ENCODE data around the gene KLHL41. TPM values are rescaled to one million over a fixed set of nuclear protein-coding genes. Genes with fewer than 3 reads are reported as not detected.
"Not testable (repeated sequence)": the region's sequence is repeated elsewhere in the genome, so short reads cannot be mapped to it uniquely, and the experiment has no call there.

KLHL41 gene
- total RNA-seq, 1 donor from 2014 or later: 0.13 TPM

DNA sequence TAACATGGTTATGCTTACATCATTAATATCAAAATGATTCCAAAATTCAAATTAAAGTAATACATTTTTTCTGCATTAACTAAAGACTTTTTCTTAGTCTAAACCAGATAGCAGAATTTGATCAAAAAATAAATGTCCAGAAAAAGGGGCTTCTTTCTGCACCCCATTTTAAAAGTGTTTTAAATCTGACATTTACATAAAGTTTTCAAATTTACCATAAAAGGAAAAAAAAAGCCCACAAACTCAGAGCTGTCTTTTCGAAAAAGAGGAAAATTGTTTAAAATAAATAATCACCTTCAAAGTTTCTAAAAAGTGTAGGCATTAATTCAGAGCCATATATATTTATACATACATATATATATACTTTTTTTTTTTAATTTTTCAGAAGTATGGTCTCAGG lies 62.7 kb downstream of the KLHL41 start:
- no peak for DNase-seq (ENCODE audit: low read depth, low spot score)

DNA sequence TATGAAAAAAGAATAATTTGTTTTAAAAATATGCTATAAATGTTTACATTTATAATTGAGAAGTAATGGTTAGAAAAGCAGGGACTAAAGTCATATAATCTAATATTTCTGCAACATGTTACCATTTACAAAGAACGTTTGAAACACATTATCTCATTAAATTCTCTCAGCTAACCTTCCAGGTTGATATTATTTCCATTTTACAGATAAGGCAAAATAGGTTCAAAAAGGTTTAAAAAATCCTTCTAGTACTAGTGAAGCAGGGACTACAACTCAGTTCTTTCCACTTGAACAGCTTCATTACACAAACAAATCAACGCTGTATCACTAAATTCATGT lies 63.3 kb downstream of the KLHL41 start:
- no peak for DNase-seq (ENCODE audit: low read depth, low spot score)

GRCh38 chr2:169573160-169573973 lies 63.9 kb downstream of the KLHL41 start, which contains the start of gene FASTKD1:
Gene FASTKD1, minus strand, starts transcription at chr2:169573865. Its CDS starts 1,836 bp downstream, at chr2:169572029.
- DNase-seq (ENCODE audit: low read depth, low spot score): peak; percentile 40

DNA sequence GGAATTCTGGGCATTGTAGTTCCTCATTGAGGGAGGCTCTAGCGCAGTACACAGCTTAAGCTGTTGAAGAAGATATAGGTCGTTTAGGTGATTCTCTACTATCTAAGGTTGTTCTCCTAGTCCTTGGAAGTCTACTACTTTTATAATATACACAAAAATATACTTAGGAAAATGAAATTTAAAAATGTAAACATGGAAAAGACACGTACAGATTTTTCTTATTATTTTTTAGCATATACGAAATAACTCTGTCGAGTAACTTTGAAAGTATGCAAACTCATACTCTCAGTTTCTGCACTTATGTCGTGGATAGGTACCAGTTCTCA lies 64.4 kb downstream of the KLHL41 start:
- no peak for DNase-seq (ENCODE audit: low read depth, low spot score)

- DNase-seq (ENCODE audit: low read depth, low spot score): not testable (repeated sequence)
Observed at GRCh38 chr2:169574539-169574938, 65.0 kb downstream of the KLHL41 start.

GRCh38 chr2:169575264-169575663 lies 65.8 kb downstream of the KLHL41 start:
- not testable (repeated sequence) for DNase-seq (ENCODE audit: low read depth, low spot score)

Other genes starting within 250 kb of the KLHL41 start
- under 0.01 and 0.11 TPM in 2 replicates for gene LRP2, start 147.2 kb upstream of the KLHL41 start, total RNA-seq
- gene BBS5, start 30.2 kb upstream of the KLHL41 start, total RNA-seq: 2.6 and 3.2 TPM in 2 replicates
- gene FASTKD1, start 64.2 kb downstream of the KLHL41 start, total RNA-seq: 16.0 and 27.0 TPM in 2 replicates
- gene PPIG, start 74.6 kb downstream of the KLHL41 start, total RNA-seq: 24.2 and 30.8 TPM in 2 replicates
- gene CFAP210, start 184.7 kb downstream of the KLHL41 start, total RNA-seq: not detected in 2 replicates
- gene PHOSPHO2, start 184.8 kb downstream of the KLHL41 start, total RNA-seq: 1.5 and 2.0 TPM in 2 replicates
- 15.6 and 17.1 TPM in 2 replicates for gene KLHL23, start 224.1 kb downstream of the KLHL41 start, total RNA-seq

Data from pulmonary artery endothelial cell (primary cell).